Stimulated activated CD8-positive, alpha-beta memory T cell treated with anti-CD3 and anti-CD28 coated beads, Interleukin-12 subunit alpha, Interleukin-12 subunit beta, amount 100 ng/mL, for 1 hour (primary cell): ENCODE results near the gene FPR1.
A peak's percentile ranks its signal among the peaks of the same experiment; 100 is the strongest.

Experiments used
- DNase-seq: peaks from one replicate; pipeline ENCODE4 v3.0.0-alpha.2; 2020; ENCODE audit warnings: low read depth

Gene FPR1

GRCh38 chr19:51703575-51704515 lies 47.8 kb downstream of the FPR1 start:
- DNase-seq = peak; percentile 94

- DNase-seq = no peak
Measured at GRCh38 chr19:51702825-51703574, 48.7 kb downstream of the FPR1 start.

- DNase-seq = no peak
Measured at GRCh38 chr19:51702103-51702824, 49.4 kb downstream of the FPR1 start.

GRCh38 chr19:51701468-51702100 lies 50.1 kb downstream of the FPR1 start:
- no peak for DNase-seq

GRCh38 chr19:51699170-51699569 lies 52.5 kb downstream of the FPR1 start:
- DNase-seq = no peak

GRCh38 chr19:51698296-51698695 lies 53.4 kb downstream of the FPR1 start:
- no peak for DNase-seq

- no peak for DNase-seq
Measured at GRCh38 chr19:51697169-51697776, 54.4 kb downstream of the FPR1 start.

- no peak for DNase-seq
Measured at GRCh38 chr19:51696606-51697005, 55.1 kb downstream of the FPR1 start.
